Glomerular visceral epithelial cell (primary cell): ENCODE data around the gene MAPK8.
A peak's percentile ranks its signal among the peaks of the same experiment; 100 is the strongest.

Experiments
- DNase-seq: peaks from one replicate; pipeline ENCODE4 v3.0.0-alpha.2; 2016; ENCODE audit errors: extremely low spot score

The MAPK8 gene

GRCh38 chr10:48384699-48384982 lies 78.2 kb downstream of the MAPK8 start:
- peak; percentile 15 for DNase-seq

- DNase-seq, result no peak
These were observed 82.8 kb downstream of the MAPK8 start for GRCh38 chr10:48389272-48389671.

GRCh38 chr10:48389846-48390557 lies 83.5 kb downstream of the MAPK8 start:
- DNase-seq, result no peak

- no peak for DNase-seq
These were observed 84.0 kb downstream of the MAPK8 start for GRCh38 chr10:48390558-48390871.

GRCh38 chr10:48390933-48391845 lies 84.7 kb downstream of the MAPK8 start:
- no peak for DNase-seq

GRCh38 chr10:48391994-48392393 lies 85.5 kb downstream of the MAPK8 start:
- no peak for DNase-seq

GRCh38 chr10:48398261-48398660 lies 91.8 kb downstream of the MAPK8 start:
- no peak for DNase-seq

- no peak for DNase-seq
These were observed 92.6 kb downstream of the MAPK8 start for GRCh38 chr10:48399056-48399541.

GRCh38 chr10:48399551-48399950 lies 93.1 kb downstream of the MAPK8 start:
- no peak for DNase-seq

- no peak for DNase-seq
These were observed 93.8 kb downstream of the MAPK8 start for GRCh38 chr10:48400129-48400849.

GRCh38 chr10:48400850-48401220 lies 94.4 kb downstream of the MAPK8 start:
- no peak for DNase-seq

GRCh38 chr10:48404646-48405045 lies 98.2 kb downstream of the MAPK8 start:
- DNase-seq, result no peak

- peak; percentile 89 for DNase-seq
These were observed 99.7 kb downstream of the MAPK8 start for GRCh38 chr10:48406204-48406603.

- DNase-seq, result no peak
These were observed 100.2 kb downstream of the MAPK8 start for GRCh38 chr10:48406658-48407057.

GRCh38 chr10:48410503-48410902 lies 104.0 kb downstream of the MAPK8 start:
- DNase-seq, result no peak

- DNase-seq, result no peak
These were observed 105.0 kb downstream of the MAPK8 start for GRCh38 chr10:48411510-48411909.

- no peak for DNase-seq
These were observed 105.6 kb downstream of the MAPK8 start for GRCh38 chr10:48412081-48412480.

GRCh38 chr10:48412933-48413332 lies 106.5 kb downstream of the MAPK8 start:
- DNase-seq, result no peak

GRCh38 chr10:48414160-48414559 lies 107.7 kb downstream of the MAPK8 start:
- DNase-seq, result no peak

GRCh38 chr10:48414778-48415177 lies 108.3 kb downstream of the MAPK8 start:
- DNase-seq, result no peak

GRCh38 chr10:48416584-48417232 lies 110.2 kb downstream of the MAPK8 start:
- no peak for DNase-seq

GRCh38 chr10:48417374-48417773 lies 110.9 kb downstream of the MAPK8 start:
- DNase-seq, result no peak
